ENCODE results near the gene PSEN2. TPM values are rescaled to one million over a fixed set of nuclear protein-coding genes. Genes with fewer than 3 reads are reported as not detected.

The PSEN2 gene
- total RNA-seq, 1 experiment from 2014 or later, result 17.4 TPM

GRCh38 chr1:226945106-226945857 is 74.9 kb downstream of the PSEN2 start:
- peaks cover 4 to 11% (median 9%) of the 10 kb centered on the region in 3 experiments for H3K36me3 Mint-ChIP-seq (ENCODE audit: insufficient read depth in 1 of 3, low read depth in 3 of 3)
- H3K27ac Mint-ChIP-seq, result peak overlapping the region in 1 of 3 experiments; percentile 55; a peak in 3 of 7 replicates
- no peak overlapping the region for H3K9ac ChIP-seq (ENCODE audit: extremely low read depth, insufficient read length, low read length)
- DNase-seq, result peak; percentile 53
- H2BK15ac ChIP-seq (ENCODE audit: low read depth, low read length), result no peak overlapping the region
- no peak overlapping the region for H3K4me2 ChIP-seq (ENCODE audit: insufficient read depth, insufficient read length, low read length)
- no peaks in the 10 kb centered on the region for H3K27me3 ChIP-seq (ENCODE audit: insufficient read depth, low read length)
- no peak overlapping the region for H2BK5ac ChIP-seq (ENCODE audit: insufficient read length, low read length)
- H3K79me1 ChIP-seq (ENCODE audit: insufficient read depth, low read depth, low read length, poor library complexity, severe bottlenecking), result peaks cover 5% of the 10 kb centered on the region
- H3K9me3 ChIP-seq (ENCODE audit: control insufficient read depth, low read depth, low read length), result no peaks in the 10 kb centered on the region
- no peak overlapping the region for H2BK12ac ChIP-seq (ENCODE audit: insufficient read length, low read depth, low read length)
- no peak overlapping the region for H2AFZ ChIP-seq (ENCODE audit: low read length)
- H3K27me3 Mint-ChIP-seq (ENCODE audit: low read depth), result peaks cover 9% of the 10 kb centered on the region
- no peak overlapping the region for H3K23ac ChIP-seq (ENCODE audit: insufficient read length, low read depth, low read length)
- H3K27ac ChIP-seq (ENCODE audit: insufficient read length, low read depth, low read length), result no peak overlapping the region
- H4K8ac ChIP-seq (replicated peaks; ENCODE audit: insufficient read length, low read depth, low read length), result no peak overlapping the region
- H3K56ac ChIP-seq (ENCODE audit: insufficient read length, low read depth, low read length), result no peak overlapping the region
- H4K20me1 ChIP-seq (ENCODE audit: control insufficient read depth, insufficient read depth, insufficient read length), result no peaks in the 10 kb centered on the region
- no peak overlapping the region for H4K91ac ChIP-seq (ENCODE audit: insufficient read length, low read depth, low read length)
- no peak overlapping the region for H2BK120ac ChIP-seq (ENCODE audit: low read depth, low read length, poor library complexity, severe bottlenecking)
- H3K9me3 Mint-ChIP-seq, result peaks cover 3 to 4% of the 10 kb centered on the region in 2 experiments; a peak in 1 of 5 replicates
- WGBS (ENCODE audit: extremely low coverage, insufficient read length, low lambda C conversion rate), result no CpG with 5 or more reads among the region's 19 CpGs
- H4K5ac ChIP-seq (ENCODE audit: insufficient read length, low read depth, low read length), result no peak overlapping the region
- peaks cover 46 to 54% of the 10 kb centered on the region in 2 experiments for H3K4me1 Mint-ChIP-seq
- no peak overlapping the region for H3T11ph ChIP-seq (ENCODE audit: low read length)
- H2AK5ac ChIP-seq (ENCODE audit: insufficient read length, low read length), result no peak overlapping the region
- H3K4me1 ChIP-seq (ENCODE audit: insufficient read depth, low read length), result peaks cover 7% of the 10 kb centered on the region
- H3K23me2 ChIP-seq (ENCODE audit: insufficient read length, low read depth, low read length, poor library complexity, severe bottlenecking), result peaks cover 4% of the 10 kb centered on the region
- no peak overlapping the region for H3K4ac ChIP-seq (ENCODE audit: low read depth, low read length)
- H3K4me3 Mint-ChIP-seq, result no peak overlapping the region
- H2BK20ac ChIP-seq (ENCODE audit: low read depth, low read length, poor library complexity, severe bottlenecking), result no peak overlapping the region
- H3K14ac ChIP-seq (ENCODE audit: insufficient read depth, low read length), result no peak overlapping the region; the same call in 1 of the 2 replicates
- no peaks in the 10 kb centered on the region for H3K79me2 ChIP-seq (ENCODE audit: insufficient read depth, low read length)
- H3K18ac ChIP-seq (ENCODE audit: insufficient read length, low read depth, low read length), result no peak overlapping the region
- TF ChIP-seq, protein P1, sequence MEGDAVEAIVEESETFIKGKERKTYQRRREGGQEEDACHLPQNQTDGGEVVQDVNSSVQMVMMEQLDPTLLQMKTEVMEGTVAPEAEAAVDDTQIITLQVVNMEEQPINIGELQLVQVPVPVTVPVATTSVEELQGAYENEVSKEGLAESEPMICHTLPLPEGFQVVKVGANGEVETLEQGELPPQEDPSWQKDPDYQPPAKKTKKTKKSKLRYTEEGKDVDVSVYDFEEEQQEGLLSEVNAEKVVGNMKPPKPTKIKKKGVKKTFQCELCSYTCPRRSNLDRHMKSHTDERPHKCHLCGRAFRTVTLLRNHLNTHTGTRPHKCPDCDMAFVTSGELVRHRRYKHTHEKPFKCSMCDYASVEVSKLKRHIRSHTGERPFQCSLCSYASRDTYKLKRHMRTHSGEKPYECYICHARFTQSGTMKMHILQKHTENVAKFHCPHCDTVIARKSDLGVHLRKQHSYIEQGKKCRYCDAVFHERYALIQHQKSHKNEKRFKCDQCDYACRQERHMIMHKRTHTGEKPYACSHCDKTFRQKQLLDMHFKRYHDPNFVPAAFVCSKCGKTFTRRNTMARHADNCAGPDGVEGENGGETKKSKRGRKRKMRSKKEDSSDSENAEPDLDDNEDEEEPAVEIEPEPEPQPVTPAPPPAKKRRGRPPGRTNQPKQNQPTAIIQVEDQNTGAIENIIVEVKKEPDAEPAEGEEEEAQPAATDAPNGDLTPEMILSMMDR (conservative IDR thresholded peaks at IDR 0.05), result no peak

Other genes with a start within 250 kb of the PSEN2 start
- gene ITPKB, start 131.3 kb upstream of the PSEN2 start, total RNA-seq (2021), result 3.8 and 4.0 TPM in 2 replicates
- 25.8 and 26.0 TPM in 2 replicates for gene COQ8A, start 69.7 kb downstream of the PSEN2 start, total RNA-seq (2021)